ENCODE results near the gene RYK.

DNA sequence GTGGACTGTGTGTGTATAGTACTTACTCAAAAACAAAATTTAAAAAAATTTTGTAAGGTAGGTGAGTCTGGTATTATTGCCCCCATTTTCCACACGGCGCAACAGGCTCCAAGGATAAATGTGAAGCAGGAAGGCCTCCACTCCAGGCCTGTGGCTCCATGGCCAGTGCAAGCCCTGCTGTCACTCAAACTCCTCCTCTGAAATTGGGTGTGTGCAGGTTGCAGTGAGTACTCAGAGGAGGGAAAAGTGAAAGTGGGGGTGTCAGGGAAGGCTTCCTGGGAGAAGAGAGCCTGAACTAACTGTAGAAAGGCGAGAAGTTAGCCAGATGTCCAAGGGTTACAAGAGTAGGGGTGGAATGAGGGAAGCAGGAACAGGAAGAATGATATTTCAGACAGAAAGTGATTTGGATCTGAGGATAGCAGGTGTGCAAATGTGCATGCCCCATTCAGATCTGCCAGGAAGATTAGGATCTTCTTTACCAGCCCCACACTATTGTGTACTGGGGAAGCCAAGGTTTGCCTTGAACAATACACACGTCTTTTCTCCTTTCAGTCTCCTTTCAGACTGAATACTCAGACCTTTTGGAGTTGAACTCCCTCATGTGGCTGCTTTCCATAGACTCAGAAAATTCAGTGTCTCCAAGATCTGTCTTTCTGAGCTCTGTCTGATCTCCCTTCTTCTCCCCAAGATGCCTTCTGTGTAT is 48.7 kb upstream of the RYK start:
- no peak for TF ChIP-seq EZH2 (IDR thresholded peaks at IDR 0.05; ENCODE audit: insufficient read depth, poor library complexity, severe bottlenecking)
- TF ChIP-seq EZH2phosphoT487 (IDR thresholded peaks at IDR 0.05; ENCODE audit: insufficient read depth, low read depth): no peak

All from GM23248 (cell line).